Stimulated activated CD4-positive, alpha-beta T cell treated with anti-CD3 and anti-CD28 coated beads, Interleukin-1b, Interleukin-23, amount 100 ng/mL, for 24 hours (primary cell): Measurements from ENCODE around the gene PMEL.
"Not testable (repeated sequence)": the region's sequence is repeated elsewhere in the genome, so short reads cannot be mapped to it uniquely, and the experiment has no call there.

Experiments used
- DNase-seq, 4 experiments: peaks; one replicate each; pipeline ENCODE4 v3.0.0-alpha.2; 2020; ENCODE audit warnings: low read depth in 4 of 4, low spot score in 1 of 4

Gene PMEL

DNA sequence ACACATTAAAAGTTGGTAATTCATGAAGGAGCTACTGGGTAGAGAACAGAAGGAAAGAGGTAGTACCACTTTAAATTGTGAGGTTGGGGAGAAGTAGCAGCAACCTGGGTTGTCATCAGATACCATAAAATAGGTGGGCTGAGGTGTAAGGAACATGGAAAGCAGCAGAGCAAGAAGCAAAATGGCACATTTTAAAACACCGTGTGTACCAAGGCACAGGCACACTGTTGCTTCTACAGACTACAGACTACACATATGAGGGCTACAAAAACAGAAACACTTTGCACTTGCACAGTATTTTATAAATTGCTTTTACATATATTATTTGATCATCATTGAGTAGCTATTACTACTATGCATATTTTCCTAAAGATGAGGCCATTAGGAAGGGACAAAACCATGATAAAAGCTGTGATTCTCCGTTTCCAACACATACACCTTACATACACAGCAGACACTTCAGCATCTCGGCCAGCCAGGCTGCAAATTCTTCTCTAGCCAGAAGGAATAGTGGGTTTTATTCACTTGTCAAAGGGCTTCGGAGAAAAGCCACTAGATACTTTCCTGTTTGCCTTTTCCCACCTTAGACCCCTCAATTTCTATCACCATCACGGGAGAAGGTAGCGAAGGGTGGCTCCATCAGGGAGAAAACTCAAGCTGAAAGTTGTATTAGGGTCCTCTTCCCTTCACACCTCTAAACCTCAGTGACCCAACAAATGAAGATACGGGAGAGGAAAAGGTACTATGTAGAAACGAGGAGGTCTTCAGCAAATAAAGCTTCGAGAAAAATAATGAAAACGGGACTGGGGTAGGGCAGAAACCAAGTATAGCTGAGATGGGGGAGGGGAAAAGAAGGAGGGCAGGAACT is 39.7 kb downstream of the PMEL start:
- no peak for DNase-seq

DNA sequence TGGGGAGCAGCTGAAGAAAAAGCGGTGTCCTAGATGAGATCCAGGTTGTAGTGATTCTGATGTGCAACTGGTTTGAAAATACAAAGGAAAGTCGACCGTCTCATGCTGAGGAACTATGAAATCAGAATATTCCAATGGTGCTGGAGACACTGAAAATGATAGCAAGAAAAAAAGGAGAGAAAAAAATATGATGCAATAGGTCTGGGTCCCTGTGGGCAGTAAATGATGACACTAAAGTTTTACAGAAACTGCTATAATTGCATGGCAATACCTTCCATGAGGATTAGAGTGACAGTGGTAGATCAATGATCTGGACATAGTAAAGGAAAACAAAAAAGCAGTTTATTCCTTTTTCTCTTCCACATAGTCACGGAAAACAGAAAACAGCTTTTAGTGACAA is 40.5 kb downstream of the PMEL start:
- no peak for DNase-seq

DNA sequence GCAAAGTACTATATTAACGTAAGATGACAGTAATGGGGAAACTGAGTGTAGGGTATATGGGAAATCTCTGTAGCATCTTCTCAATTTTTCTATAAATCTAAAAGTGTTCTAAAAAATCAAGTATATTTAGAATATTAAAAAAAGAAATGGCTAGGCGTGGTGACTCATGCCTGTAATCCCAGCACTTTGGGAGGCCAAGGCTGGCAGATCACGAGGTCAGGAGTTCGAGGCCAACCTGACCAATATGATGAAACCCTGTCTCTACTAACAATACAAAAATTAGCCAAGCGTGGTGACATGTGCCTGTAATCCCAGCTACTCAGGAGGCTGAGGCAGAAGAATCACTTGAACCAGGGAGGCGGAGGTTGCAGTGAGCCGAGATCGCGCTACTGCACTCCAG is 42.2 kb downstream of the PMEL start:
- DNase-seq = not testable (repeated sequence)

DNA sequence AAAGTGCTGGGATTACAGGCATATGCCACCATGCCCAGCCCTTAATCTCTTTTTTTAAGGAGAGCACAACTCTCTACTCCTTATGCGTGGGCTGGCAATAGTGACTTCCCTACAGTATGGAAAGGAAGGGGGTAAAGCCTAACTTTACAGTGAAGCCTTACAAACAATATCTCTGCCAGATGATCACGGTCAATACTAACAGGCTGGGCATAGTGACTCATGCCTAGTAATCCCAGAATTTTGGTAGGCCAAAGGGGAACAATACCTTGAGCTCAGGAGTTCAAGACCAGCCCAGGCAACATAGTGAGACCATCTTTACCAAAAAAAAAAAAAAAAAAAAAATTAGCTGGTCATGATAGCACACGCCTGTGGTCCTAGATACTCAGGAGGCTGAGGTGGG is 43.7 kb downstream of the PMEL start:
- no peak for DNase-seq

DNA sequence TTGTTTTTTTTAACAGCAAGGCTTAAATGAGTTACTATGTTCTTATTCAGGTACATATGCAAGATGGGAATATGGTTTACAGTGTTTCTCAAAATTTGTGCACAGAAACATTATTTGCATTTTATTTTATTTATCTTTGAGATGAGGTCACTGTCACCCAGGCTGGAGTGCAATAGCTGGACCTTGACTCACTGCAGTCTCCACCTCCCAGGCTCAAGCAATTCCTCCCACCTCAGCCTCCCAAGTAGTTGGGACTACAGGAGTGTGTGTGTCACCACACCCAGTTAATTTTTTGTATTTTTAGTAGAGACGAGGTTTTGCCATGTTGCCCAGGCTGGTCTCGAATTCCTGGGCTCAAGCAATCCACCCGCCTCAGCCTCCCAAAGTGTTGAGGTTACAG is 46.8 kb downstream of the PMEL start:
- not testable (repeated sequence) for DNase-seq

DNA sequence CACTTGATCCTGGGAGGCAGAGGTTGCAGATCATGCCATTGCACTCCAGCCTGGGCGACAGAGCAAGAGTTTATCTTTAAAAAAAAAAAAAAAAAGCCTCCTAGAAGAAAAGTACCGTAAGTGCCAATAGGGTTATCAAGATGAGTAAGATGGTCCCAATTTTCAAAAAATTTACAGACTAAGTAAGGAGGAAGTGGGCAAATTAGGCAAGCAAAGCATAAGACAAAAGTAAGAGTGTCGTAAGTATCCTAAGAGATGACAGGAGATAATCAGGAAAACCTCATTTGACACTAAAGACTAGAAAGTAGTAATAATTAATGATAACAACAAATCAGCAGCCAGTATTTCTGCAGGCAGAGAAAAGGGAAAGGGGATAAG is 50.4 kb downstream of the PMEL start:
- no peak for DNase-seq

DNA sequence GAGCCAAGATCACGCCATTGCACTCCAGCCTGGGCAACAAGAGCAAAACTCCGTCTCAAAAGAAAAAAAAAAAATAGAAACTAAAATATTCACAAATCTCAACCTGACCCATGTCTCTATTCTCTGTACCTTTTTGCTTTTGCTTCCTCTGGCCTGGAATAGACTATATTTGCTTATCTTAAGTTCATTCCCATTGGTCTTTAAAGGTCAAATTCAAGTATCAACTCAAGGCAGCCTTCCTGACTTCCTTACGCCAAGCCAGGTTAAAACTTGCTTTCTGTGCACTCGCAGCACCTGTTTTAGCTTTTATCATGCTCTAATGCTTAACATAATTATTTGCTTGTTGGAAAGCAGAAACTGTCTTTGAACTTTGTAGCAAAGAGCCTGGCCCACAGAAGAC is 52.9 kb downstream of the PMEL start:
- DNase-seq = no peak

DNA sequence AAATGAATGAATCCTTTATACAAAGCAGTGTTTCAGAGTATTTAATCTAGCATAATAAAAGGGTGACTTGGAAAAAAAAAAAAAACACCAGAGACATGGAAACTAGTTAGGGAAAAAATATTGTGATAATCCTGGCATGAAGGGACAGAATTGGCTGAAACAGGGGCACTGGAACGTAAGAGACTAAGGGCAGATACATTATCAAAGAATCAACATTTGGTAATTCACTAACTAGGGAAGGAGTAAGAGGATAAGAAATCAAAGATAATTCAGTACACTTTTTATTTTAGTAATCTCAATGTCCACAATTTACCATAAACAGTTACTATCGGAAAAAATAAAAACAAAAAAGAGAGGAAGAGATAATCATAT is 56.3 kb downstream of the PMEL start:
- DNase-seq = no peak

DNA sequence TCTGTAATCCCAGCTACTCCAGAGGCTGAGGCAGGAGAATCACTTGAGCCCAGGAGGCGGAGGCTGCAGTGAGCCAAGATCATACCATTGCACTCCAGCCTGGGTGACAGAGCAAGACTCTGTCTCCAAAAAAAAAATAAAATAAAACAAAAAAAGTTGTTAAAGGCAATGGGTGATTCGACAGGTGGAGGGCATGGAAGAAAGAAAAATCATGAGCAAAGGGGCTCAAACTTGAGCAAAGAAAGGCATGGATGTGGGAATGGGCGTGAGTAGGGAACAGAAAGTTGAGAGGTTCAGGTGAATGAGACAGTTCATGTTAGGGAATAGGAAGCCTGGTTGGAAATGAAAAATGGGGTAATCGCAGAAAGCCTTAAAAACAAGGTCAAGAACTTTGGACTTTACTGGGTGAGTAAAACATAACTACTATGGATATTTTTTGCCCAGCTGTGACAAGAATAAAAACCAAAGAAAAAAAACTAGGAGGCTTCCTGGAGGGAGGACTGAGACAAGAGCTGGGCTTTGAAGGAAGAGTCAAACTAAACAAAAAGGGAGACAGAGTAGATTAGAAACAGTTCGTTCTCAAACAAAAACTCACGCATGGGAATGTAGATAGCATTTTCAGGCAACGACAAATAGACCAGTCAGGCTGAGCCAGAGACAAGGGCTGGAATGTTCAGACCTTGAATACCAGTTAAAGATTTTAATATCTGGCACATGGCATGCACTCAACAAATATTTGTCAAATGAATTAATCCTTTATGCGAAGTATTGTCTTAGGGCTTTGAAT is 56.9 kb downstream of the PMEL start:
- DNase-seq = no peak

DNA sequence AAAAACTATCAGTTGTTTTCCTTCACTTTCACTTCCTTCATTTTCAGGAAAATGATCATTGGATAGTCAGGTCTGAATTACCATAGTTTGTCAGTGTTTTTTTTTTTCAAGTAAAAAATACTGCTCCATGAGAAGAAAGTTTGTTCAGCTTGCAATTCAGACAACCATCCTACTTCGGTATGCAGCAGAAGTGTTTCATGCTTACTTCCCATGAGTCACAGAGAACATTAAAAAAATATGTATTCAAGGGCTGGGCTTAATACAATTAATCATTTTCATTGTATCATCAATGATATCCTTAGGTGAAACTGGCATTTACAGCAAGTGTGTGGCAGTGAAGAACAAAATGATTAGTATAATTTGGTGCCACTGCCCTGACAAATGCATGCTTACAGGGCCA is 59.8 kb downstream of the PMEL start:
- DNase-seq = no peak
